Naive thymus-derived CD4-positive, alpha-beta T cell (primary cell): ENCODE data around the gene PLA2G4A. TPM values are rescaled to one million over a fixed set of nuclear protein-coding genes. Genes with fewer than 3 reads are reported as not detected.

Source experiments
- ATAC-seq: fragments of 150-1000 bp; cut with Tn5 transposase; 2 replicates; pipeline ENCODE4 v1.10.0; 2021; ENCODE audit warnings: mild to moderate bottlenecking, moderate library complexity
- CTCF ChIA-PET: fragments of 350-600 bp; sonication (Branson Sonifier 250); formaldehyde crosslinking; loops from one replicate; lab custom pipeline; 2021; ENCODE audit warnings: antibody characterized with exemption; lab: Charles Lee
- POLR2A ChIA-PET: fragments of 350-600 bp; sonication (Branson Sonifier 250); formaldehyde crosslinking; loops from one replicate; lab custom pipeline; 2021; ENCODE audit warnings: antibody characterized with exemption, inconsistent platforms; lab: Charles Lee
- DNase-seq, 9 donors: peaks; one replicate each; pipeline versions ENCODE4 v3.0.0 to v3.0.0-alpha.2; 2020 to 2022; ENCODE audit warnings: mixed read lengths in 1 of 9
- H3K27ac ChIP-seq: one replicate; pipeline ENCODE4 v1.7.0; 2013; ENCODE audit warnings: mild to moderate bottlenecking, low read depth, low read length, moderate library complexity
- H3K27me3 ChIP-seq, 2 donors: one replicate each; pipeline ENCODE4 v1.7.0; 2013; ENCODE audit warnings: low read length in 2 of 2, mild to moderate bottlenecking in 2 of 2, moderate library complexity in 2 of 2; ENCODE audit not compliant: control insufficient read depth in 2 of 2, insufficient read depth in 2 of 2
- H3K36me3 ChIP-seq, 3 experiments: 1 replicate in 2 of 3; 2 replicates in 1 of 3; pipeline ENCODE4 v1.7.0; 2013; ENCODE audit warnings: low read length in 3 of 3, mild to moderate bottlenecking in 3 of 3, moderate library complexity in 1 of 3; ENCODE audit not compliant: insufficient read depth in 3 of 3, control insufficient read depth in 2 of 3
- H3K4me1 ChIP-seq, 2 donors: one replicate each; pipeline ENCODE4 v1.7.0; 2013; ENCODE audit warnings: low read length in 2 of 2, mild to moderate bottlenecking in 2 of 2, moderate library complexity in 1 of 2; ENCODE audit not compliant: control insufficient read depth in 2 of 2, insufficient read depth in 2 of 2
- H3K4me3 ChIP-seq: 2 replicates; pipeline ENCODE4 v1.7.0; 2013; ENCODE audit warnings: mild to moderate bottlenecking, low read length
- H3K9me3 ChIP-seq, 3 experiments: 1 replicate in 2 of 3; 2 replicates in 1 of 3; pipeline ENCODE4 v1.7.0; 2013; ENCODE audit warnings: low read length in 3 of 3; ENCODE audit not compliant: control insufficient read depth in 2 of 3
- H3K27ac Mint-ChIP-seq, 9 donors: one replicate each; pipeline ENCODE4 v1.8.0; 2020 to 2022; ENCODE audit warnings: mixed read lengths in 9 of 9, mild to moderate bottlenecking in 8 of 9, moderate library complexity in 5 of 9, inconsistent platforms in 2 of 9
- H3K27me3 Mint-ChIP-seq, 5 donors: one replicate each; pipeline ENCODE4 v1.8.0; 2021 to 2022; ENCODE audit warnings: mixed read lengths in 5 of 5, mild to moderate bottlenecking in 1 of 5
- H3K36me3 Mint-ChIP-seq, 5 donors: one replicate each; pipeline ENCODE4 v1.8.0; 2020 to 2022; ENCODE audit warnings: mixed read lengths in 5 of 5, mild to moderate bottlenecking in 3 of 5, inconsistent platforms in 1 of 5
- H3K4me1 Mint-ChIP-seq, 7 donors: one replicate each; pipeline ENCODE4 v1.8.0; 2020 to 2022; ENCODE audit warnings: mixed read lengths in 7 of 7, mild to moderate bottlenecking in 3 of 7, inconsistent platforms in 1 of 7
- H3K4me3 Mint-ChIP-seq, 10 donors: one replicate each; pipeline ENCODE4 v1.8.0; 2020 to 2022; ENCODE audit warnings: mild to moderate bottlenecking in 10 of 10, mixed read lengths in 10 of 10, moderate library complexity in 6 of 10, inconsistent platforms in 2 of 10
- H3K9me3 Mint-ChIP-seq, 11 donors: one replicate each; pipeline ENCODE4 v1.8.0; 2020 to 2022; ENCODE audit warnings: mixed read lengths in 11 of 11, mild to moderate bottlenecking in 4 of 11, inconsistent platforms in 1 of 11, moderate library complexity in 1 of 11
- intact Hi-C, 2 donors: fragments of 100-400 bp; cut with micrococcal nuclease; formaldehyde crosslinking; loops; one replicate each; pipeline ENCODE4 v1.15.1; 2023
- polyA plus RNA-seq, 2 donors: library from polyadenylated mRNA; unstranded; fragments of 300-500 nt; fragmentation: Illumina TruSeq; gene quantifications; one replicate each; pipeline ENCODE4 v1.2.3, GENCODE V29; 2021
- total RNA-seq, 6 experiments: library from RNA in 5 of 6; stranded (reverse) in 5 of 6; gene quantifications; 1 replicate in 5 of 6; 2 replicates in 1 of 6; pipeline ENCODE4 v1.2.3 and lab custom pipeline; 2021 to 2026

The PLA2G4A gene
- total and polyA plus RNA-seq, 7 experiments from 2014 or later, result 0.13 to 2.8 (median 0.24) TPM; not detected in 4

DNA sequence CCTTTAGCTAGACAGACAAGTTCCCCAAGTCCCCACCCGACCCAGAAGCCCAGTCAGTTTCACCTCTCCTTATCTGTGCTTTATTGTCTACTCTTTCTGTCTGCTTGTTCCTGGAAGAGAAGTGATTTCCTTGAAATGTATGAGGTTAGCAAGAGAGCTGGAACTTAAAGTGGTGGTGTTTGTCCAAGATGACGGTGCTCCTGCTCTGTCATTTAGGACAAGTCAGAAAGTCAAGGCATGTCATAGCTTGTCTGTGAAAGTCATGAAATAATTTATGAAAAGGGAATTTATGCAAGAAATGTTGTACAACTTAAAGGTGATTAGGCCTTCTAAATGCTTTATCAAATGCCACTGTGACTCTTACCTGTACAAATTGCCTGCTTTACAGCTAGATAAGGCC is 178.1 kb downstream of the PLA2G4A start:
- Histone ChIP-seq H3K27ac (no peak overlapping the region), H3K4me3 (no peak overlapping the region), H3K27me3 (no peaks in the 10 kb centered on the region), H3K9me3 (no peaks in the 10 kb centered on the region), H3K4me1 (no peaks in the 10 kb centered on the region), H3K36me3 (peaks cover 0 to 3% (median 0%) of the 10 kb centered on the region in 3 experiments)
- no peak for DNase-seq
- Mint-ChIP-seq H3K36me3 (no peaks in the 10 kb centered on the region), H3K27ac (no peak overlapping the region), H3K9me3 (peaks cover 0 to 21% (median 8%) of the 10 kb centered on the region in 11 donors), H3K27me3 (peaks cover 0 to 14% (median 0%) of the 10 kb centered on the region in 5 donors), H3K4me3 (no peak overlapping the region), H3K4me1 (no peaks in the 10 kb centered on the region)
- ATAC-seq, result no peak
- intact Hi-C loops, result no loop called here
- ChIA-PET POLR2A (no interaction called here), CTCF (no interaction called here)

DNA sequence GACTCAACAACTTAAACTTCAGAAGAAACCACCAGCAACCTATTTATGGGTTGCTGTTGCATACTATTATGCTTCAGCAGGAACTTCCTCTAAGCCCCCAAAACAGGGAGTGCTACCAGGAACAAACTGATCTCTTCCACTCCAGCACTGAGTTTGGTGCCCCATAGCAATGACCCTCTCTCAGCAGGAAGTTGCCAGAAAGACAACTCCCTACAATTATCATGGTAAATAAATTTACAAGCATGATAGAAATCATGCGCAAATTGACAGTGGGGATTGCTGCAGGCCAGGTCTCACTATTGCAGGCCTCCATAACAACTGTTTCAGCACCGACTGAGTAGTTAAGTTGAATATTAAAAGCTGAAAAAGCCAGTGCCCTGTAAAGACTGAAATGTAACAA is 180.6 kb downstream of the PLA2G4A start:
- CTCF ChIA-PET, result no interaction called here
- Histone ChIP-seq H3K27ac (no peak overlapping the region), H3K4me3 (no peak overlapping the region), H3K27me3 (no peaks in the 10 kb centered on the region), H3K9me3 (no peaks in the 10 kb centered on the region), H3K4me1 (no peaks in the 10 kb centered on the region), H3K36me3 (peaks cover 0 to 3% (median 0%) of the 10 kb centered on the region in 3 experiments)
- ATAC-seq, result no peak
- POLR2A ChIA-PET, result no interaction called here
- Mint-ChIP-seq H3K27ac (no peak overlapping the region), H3K9me3 (peaks cover 0 to 21% (median 8%) of the 10 kb centered on the region in 11 donors), H3K4me3 (no peak overlapping the region), H3K36me3 (no peaks in the 10 kb centered on the region), H3K4me1 (no peaks in the 10 kb centered on the region), H3K27me3 (peaks cover 0 to 7% (median 0%) of the 10 kb centered on the region in 5 donors)
- intact Hi-C loops, result no loop called here
- no peak for DNase-seq

DNA sequence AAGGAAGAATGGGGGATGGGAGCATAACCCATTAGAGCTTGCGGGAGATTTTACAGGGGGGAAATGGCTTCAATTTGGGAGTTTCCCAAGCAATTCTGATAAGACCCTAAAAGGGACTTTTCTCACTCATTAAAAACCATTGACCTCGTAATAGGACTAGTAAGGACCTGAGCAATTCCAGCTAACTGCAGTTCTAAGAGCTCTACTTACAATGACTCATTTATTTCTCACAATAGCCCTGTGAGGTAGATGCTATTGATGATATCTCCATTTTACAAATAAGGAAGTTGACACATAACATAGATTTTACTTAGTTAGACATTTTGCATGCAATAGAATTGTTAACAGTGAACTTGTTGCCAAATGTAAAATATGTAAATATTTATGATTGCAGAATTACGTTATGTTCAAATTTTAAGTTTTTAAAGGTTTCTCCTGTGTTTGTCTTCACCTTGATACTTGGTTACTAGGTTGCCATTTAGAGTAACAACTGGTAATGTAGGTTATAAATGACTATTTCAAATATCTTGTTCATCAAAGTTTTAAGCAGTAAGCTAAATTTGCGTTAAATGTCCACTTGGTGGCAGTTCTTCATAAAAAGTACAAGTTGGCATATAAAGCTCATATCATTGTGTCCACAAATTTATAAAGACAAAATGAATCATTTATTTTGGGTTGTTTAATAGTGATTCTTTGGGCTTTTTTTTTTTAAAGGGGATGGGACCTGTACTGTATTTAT is 182.0 kb downstream of the PLA2G4A start:
- Histone ChIP-seq H3K36me3 (peaks cover 0 to 3% (median 0%) of the 10 kb centered on the region in 3 experiments), H3K4me3 (no peak overlapping the region), H3K4me1 (no peaks in the 10 kb centered on the region), H3K9me3 (no peaks in the 10 kb centered on the region), H3K27ac (no peak overlapping the region), H3K27me3 (no peaks in the 10 kb centered on the region)
- DNase-seq (no peak), ATAC-seq (no peak)
- intact Hi-C loops, result no loop called here
- no peak overlapping the region for H3K27ac Mint-ChIP-seq
- peaks cover 0 to 10% (median 0%) of the 10 kb centered on the region in 5 donors for H3K27me3 Mint-ChIP-seq
- ChIA-PET CTCF (no interaction called here), POLR2A (no interaction called here)
- H3K4me1 Mint-ChIP-seq, result no peaks in the 10 kb centered on the region
- peaks cover 0 to 21% (median 8%) of the 10 kb centered on the region in 11 donors for H3K9me3 Mint-ChIP-seq
- H3K4me3 Mint-ChIP-seq, result no peak overlapping the region
- no peaks in the 10 kb centered on the region for H3K36me3 Mint-ChIP-seq

DNA sequence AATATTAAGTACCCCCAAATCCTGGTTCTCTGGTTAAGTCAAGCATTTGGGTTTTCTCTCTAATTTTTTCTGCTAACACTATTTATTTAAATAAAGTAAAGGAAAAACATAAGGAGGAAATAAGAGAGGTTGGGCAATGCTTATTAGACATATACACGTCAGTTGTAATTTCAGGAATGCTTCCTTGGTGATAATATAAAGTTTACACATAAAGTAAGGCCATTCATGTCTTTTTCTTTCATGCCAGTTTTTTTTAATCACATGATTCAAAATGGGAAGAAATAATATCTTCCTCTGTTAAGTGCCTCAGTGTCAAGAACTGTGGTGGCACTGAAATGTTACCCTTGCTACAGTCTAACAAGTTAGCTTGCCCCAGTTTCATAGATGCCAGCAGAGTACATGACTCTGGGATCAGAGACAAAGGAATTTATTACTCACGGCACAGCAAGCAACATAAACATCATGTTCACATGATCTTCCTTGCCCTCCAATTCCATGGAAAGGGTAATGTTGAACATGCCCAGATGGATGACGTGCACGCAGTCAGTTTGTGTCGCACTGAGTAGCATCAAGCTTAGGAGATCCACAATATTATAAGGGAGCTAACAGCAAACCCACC is 184.9 kb downstream of the PLA2G4A start:
- ChIA-PET CTCF (no interaction called here), POLR2A (no interaction called here)
- Histone ChIP-seq H3K36me3 (peaks cover 0 to 3% (median 0%) of the 10 kb centered on the region in 3 experiments), H3K27ac (no peak overlapping the region), H3K27me3 (no peaks in the 10 kb centered on the region), H3K4me1 (no peaks in the 10 kb centered on the region), H3K4me3 (no peak overlapping the region), H3K9me3 (no peaks in the 10 kb centered on the region)
- no peak overlapping the region for H3K4me3 Mint-ChIP-seq
- intact Hi-C loops, result no loop called here
- DNase-seq (no peak), ATAC-seq (no peak)
- no peaks in the 10 kb centered on the region for H3K4me1 Mint-ChIP-seq
- H3K27me3 Mint-ChIP-seq, result peaks cover 0 to 11% (median 5%) of the 10 kb centered on the region in 5 donors
- H3K36me3 Mint-ChIP-seq, result no peaks in the 10 kb centered on the region
- H3K27ac Mint-ChIP-seq, result no peak overlapping the region
- H3K9me3 Mint-ChIP-seq, result peaks cover 0 to 7% (median 2%) of the 10 kb centered on the region in 11 donors

DNA sequence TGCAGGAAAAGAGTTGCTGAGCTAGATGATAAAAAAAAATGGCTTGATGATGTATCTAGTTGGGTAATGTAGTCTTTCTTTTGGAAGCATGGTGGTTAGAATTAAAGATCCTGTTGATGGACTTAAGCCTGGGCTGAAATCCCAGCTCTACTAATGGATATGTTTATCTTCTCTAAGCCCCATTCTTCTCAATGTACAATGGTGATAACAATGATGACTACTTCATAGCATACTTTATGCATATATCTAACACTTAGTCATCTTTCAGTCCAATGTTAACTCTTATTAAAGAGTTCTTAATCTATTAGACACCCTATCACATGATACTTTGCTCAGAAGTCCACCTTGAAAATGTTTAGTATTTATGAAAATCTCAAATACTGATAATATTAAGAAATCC is 189.5 kb downstream of the PLA2G4A start:
- intact Hi-C loops, result no loop called here
- Mint-ChIP-seq H3K27ac (no peak overlapping the region), H3K27me3 (peaks cover 0 to 20% (median 12%) of the 10 kb centered on the region in 5 donors), H3K36me3 (no peaks in the 10 kb centered on the region), H3K9me3 (peaks cover 0 to 10% (median 0%) of the 10 kb centered on the region in 11 donors), H3K4me1 (no peaks in the 10 kb centered on the region), H3K4me3 (no peak overlapping the region)
- Histone ChIP-seq H3K36me3 (no peaks in the 10 kb centered on the region), H3K4me1 (no peaks in the 10 kb centered on the region), H3K27ac (no peak overlapping the region), H3K4me3 (no peak overlapping the region), H3K27me3 (no peaks in the 10 kb centered on the region), H3K9me3 (no peaks in the 10 kb centered on the region)
- ATAC-seq (no peak), DNase-seq (no peak)
- CTCF ChIA-PET, result no interaction called here
- POLR2A ChIA-PET, result no interaction called here

DNA sequence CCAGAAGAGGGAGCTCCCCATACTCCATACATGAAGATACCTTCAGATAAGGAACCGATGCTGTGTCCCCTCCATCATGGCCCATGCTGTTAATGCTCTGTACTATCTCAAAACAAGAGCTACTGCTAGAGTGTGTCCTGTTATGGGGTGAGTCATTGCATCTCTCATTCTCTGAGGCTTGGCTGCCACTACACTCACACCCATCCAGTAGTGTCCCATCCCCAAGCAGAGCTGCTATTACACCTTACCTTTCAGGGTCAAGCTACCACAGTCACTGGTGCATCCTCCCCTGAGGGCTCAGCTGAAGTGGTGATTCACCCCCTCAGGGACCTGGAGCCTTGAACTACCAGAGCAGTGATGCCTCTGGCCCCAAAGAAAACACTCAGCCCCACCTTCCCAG is 198.5 kb downstream of the PLA2G4A start:
- Histone ChIP-seq H3K27ac (no peak overlapping the region), H3K9me3 (peaks cover 0 to 4% (median 0%) of the 10 kb centered on the region in 3 experiments), H3K27me3 (no peaks in the 10 kb centered on the region), H3K4me1 (no peaks in the 10 kb centered on the region), H3K36me3 (no peaks in the 10 kb centered on the region), H3K4me3 (no peak overlapping the region)
- POLR2A ChIA-PET, result no interaction called here
- H3K9me3 Mint-ChIP-seq, result peaks cover 5 to 34% (median 13%) of the 10 kb centered on the region in 11 donors
- ATAC-seq (no peak), DNase-seq (no peak)
- CTCF ChIA-PET, result no interaction called here
- intact Hi-C loops, result no loop called here
- no peaks in the 10 kb centered on the region for H3K4me1 Mint-ChIP-seq
- H3K36me3 Mint-ChIP-seq, result peaks cover 0 to 9% (median 0%) of the 10 kb centered on the region in 5 donors
- no peak overlapping the region for H3K4me3 Mint-ChIP-seq
- H3K27ac Mint-ChIP-seq, result no peak overlapping the region
- H3K27me3 Mint-ChIP-seq, result peaks cover 0 to 2% (median 0%) of the 10 kb centered on the region in 5 donors
